Endothelial cell of umbilical vein (primary cell): ENCODE data around the gene OLA1.

ENCODE experiments used
- EZH2 ChIP-seq: IDR thresholded peaks from 2 replicates; pipeline ENCODE4 v1.6.1; 2012; ENCODE audit warnings: borderline replicate concordance, low read depth, mild to moderate bottlenecking, moderate library complexity, low read length, inconsistent platforms; ENCODE audit not compliant: severe bottlenecking
- POLR2A ChIP-seq: IDR thresholded peaks from 2 replicates; pipeline ENCODE4 v1.6.1; 2012; ENCODE audit warnings: low read depth, mild to moderate bottlenecking, control low read depth, low read length
- TF ChIP-seq, protein P1 (sequence below), 2 donors: IDR thresholded peaks; 1 replicate in 1 of 2; 2 replicates in 1 of 2; pipeline ENCODE4 v1.5.1; 2011; ENCODE audit warnings: low read length in 2 of 2, mild to moderate bottlenecking in 2 of 2, moderate library complexity in 2 of 2, control low read depth in 1 of 2, inconsistent platforms in 1 of 2, low read depth in 1 of 2; ENCODE audit not compliant: insufficient read depth in 1 of 2; ENCODE audit errors: extremely low read depth in 1 of 2

DNA sequence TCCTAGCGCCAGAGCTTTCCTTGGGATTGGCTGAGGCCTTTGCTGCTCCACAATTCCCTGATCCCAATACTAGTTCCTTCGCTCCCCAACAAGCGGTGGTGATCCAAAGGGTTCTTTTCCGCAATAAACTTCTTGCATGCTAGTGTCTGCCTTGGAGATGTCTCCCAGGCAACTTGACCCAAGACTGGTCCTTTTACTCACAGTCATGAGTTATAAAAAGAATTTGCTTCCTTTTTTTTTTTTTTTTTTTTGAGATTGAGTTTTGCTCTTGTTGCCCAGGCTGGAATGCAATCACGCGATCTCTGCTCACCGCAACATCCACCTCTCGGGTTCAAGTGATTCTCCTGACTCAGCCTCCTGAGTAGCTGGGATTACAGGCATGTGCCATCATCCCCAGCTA is 193.4 kb downstream of the OLA1 start:
- TF ChIP-seq, protein P1, sequence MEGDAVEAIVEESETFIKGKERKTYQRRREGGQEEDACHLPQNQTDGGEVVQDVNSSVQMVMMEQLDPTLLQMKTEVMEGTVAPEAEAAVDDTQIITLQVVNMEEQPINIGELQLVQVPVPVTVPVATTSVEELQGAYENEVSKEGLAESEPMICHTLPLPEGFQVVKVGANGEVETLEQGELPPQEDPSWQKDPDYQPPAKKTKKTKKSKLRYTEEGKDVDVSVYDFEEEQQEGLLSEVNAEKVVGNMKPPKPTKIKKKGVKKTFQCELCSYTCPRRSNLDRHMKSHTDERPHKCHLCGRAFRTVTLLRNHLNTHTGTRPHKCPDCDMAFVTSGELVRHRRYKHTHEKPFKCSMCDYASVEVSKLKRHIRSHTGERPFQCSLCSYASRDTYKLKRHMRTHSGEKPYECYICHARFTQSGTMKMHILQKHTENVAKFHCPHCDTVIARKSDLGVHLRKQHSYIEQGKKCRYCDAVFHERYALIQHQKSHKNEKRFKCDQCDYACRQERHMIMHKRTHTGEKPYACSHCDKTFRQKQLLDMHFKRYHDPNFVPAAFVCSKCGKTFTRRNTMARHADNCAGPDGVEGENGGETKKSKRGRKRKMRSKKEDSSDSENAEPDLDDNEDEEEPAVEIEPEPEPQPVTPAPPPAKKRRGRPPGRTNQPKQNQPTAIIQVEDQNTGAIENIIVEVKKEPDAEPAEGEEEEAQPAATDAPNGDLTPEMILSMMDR (IDR thresholded peaks at IDR 0.05; ENCODE audit: extremely low read depth in 1 of 2, insufficient read depth in 1 of 2, low read depth in 1 of 2, low read length in 2 of 2): no peak
- no peak for TF ChIP-seq POLR2A
- no peak for TF ChIP-seq EZH2
